Upper lobe of left lung (tissue), 6 donors: ENCODE results near the gene MAGEB1. TPM values are rescaled to one million over a fixed set of nuclear protein-coding genes. Genes with fewer than 3 reads are reported as not detected.

Source experiments
- ATAC-seq, 2 donors: fragments of 200-7000 bp; cut with Tn5 transposase; one replicate each; pipeline ENCODE4 v1.9.1; 2022; ENCODE audit warnings: mild to moderate bottlenecking in 2 of 2, moderate library complexity in 2 of 2; ENCODE audit not compliant: low FRiP score in 2 of 2
- DNase-seq, 2 donors: peaks; one replicate each; pipeline ENCODE4 v3.0.0-alpha.2; 2019 to 2020
- H3K27ac ChIP-seq, 4 donors: fragments of 200-600 bp; sonication (generic); one replicate each; pipeline ENCODE4 v1.5.1; 2016 to 2019
- H3K27me3 ChIP-seq, 4 donors: fragments of 200-600 bp; sonication (generic); one replicate each; pipeline ENCODE4 v1.5.1; 2017 to 2019
- H3K36me3 ChIP-seq, 4 donors: fragments of 200-600 bp; sonication (generic); one replicate each; pipeline ENCODE4 v1.5.1; 2016 to 2019
- H3K4me1 ChIP-seq, 4 donors: fragments of 200-600 bp; sonication (generic); one replicate each; pipeline ENCODE4 v1.5.1; 2018 to 2019
- H3K4me3 ChIP-seq, 4 donors: fragments of 200-600 bp; sonication (generic); one replicate each; pipeline ENCODE4 v1.5.1; 2017 to 2019; ENCODE audit warnings: mild to moderate bottlenecking in 2 of 4, moderate library complexity in 1 of 4
- H3K9me3 ChIP-seq, 4 donors: fragments of 200-600 bp; sonication (generic); one replicate each; pipeline ENCODE4 v1.5.1; 2018 to 2019
- CTCF ChIP-seq, 6 experiments: fragments of 450-650 bp in 4 of 6; fragments of 200-600 bp in 2 of 6; sonication (generic) in 2 of 6; IDR thresholded peaks; one replicate each; pipeline ENCODE4 v1.5.1; 2016 to 2019; ENCODE audit warnings: antibody characterized with exemption in 6 of 6
- EP300 ChIP-seq, 4 donors: sonication (generic); formaldehyde crosslinking; IDR thresholded peaks; one replicate each; pipeline ENCODE4 v1.5.1; 2017; ENCODE audit warnings: antibody characterized with exemption in 4 of 4, control low read depth in 2 of 4
- POLR2A ChIP-seq, 4 donors: fragments of 450-650 bp; IDR thresholded peaks; one replicate each; pipeline ENCODE4 v1.5.1; 2016 to 2017; ENCODE audit warnings: antibody characterized with exemption in 4 of 4, mild to moderate bottlenecking in 2 of 4
- POLR2AphosphoS5 ChIP-seq, 2 donors: sonication (generic); formaldehyde crosslinking; IDR thresholded peaks; one replicate each; pipeline ENCODE4 v1.5.1; 2017; ENCODE audit warnings: antibody characterized with exemption in 2 of 2
- WGBS, 2 donors: methylation state at CpG; one replicate each; pipeline ENCODE4 v1.1.5; 2017 to 2018; 5-methylcytosine and 5-hydroxymethylcytosine counted together
- total RNA-seq, 6 donors: library from RNA; depleted of rRNA in 4 of 6; stranded (reverse); fragments of >200 nt in 4 of 6; gene quantifications; one replicate each; pipeline versions ENCODE4 v1.1.0 to v1.2.1, GENCODE V29; 2016 to 2021
- donor health status: DM: no; HTN: no; CAD: no; lungs with moderate emphysema.
- donor health status: DM: no; HTN: yes; CAD: no; lungs with severe emphysema.

The MAGEB1 gene
- total RNA-seq, 6 donors from 2014 or later = not detected

- no peaks in the 10 kb centered on the region for H3K9me3 ChIP-seq
- H3K36me3 ChIP-seq = no peaks in the 10 kb centered on the region
- no peak overlapping the region for H3K4me3 ChIP-seq
- TF ChIP-seq CTCF (IDR thresholded peaks at IDR 0.05) = no peak
- no peak for TF ChIP-seq POLR2AphosphoS5 (IDR thresholded peaks at IDR 0.05)
- TF ChIP-seq EP300 (IDR thresholded peaks at IDR 0.05) = no peak
- no peak overlapping the region for H3K27ac ChIP-seq
- no peak for DNase-seq
- H3K27me3 ChIP-seq = no peaks in the 10 kb centered on the region
- WGBS, 2 donors = 72 to 74% methylated on average over 3 to 4 of the region's 4 CpGs
- no peaks in the 10 kb centered on the region for H3K4me1 ChIP-seq
- no peak for ATAC-seq
Measured at GRCh38 chrX:30248854-30249253, 1.9 kb downstream of the MAGEB1 start.

- 82 to 83% methylated on average over 1 of the region's 1 CpG for WGBS, 2 donors
- TF ChIP-seq CTCF (IDR thresholded peaks at IDR 0.05) (no peak), POLR2A (IDR thresholded peaks at IDR 0.05) (no peak)
- no peaks in the 10 kb centered on the region for H3K36me3 ChIP-seq
- no peaks in the 10 kb centered on the region for H3K27me3 ChIP-seq
- no peak overlapping the region for H3K27ac ChIP-seq
- ATAC-seq (no peak), DNase-seq (no peak)
- no peaks in the 10 kb centered on the region for H3K4me1 ChIP-seq
- H3K9me3 ChIP-seq = no peaks in the 10 kb centered on the region
- H3K4me3 ChIP-seq = no peak overlapping the region
Measured at GRCh38 chrX:30253257-30253656, 6.3 kb downstream of the MAGEB1 start.

GRCh38 chrX:30259927-30260326, 13.0 kb downstream of the MAGEB1 start:
- 83 to 88% methylated on average over 2 of the region's 2 CpGs for WGBS, 2 donors
- ATAC-seq (no peak), DNase-seq (no peak)
- H3K4me3 ChIP-seq = no peak overlapping the region
- no peaks in the 10 kb centered on the region for H3K4me1 ChIP-seq
- no peak overlapping the region for H3K27ac ChIP-seq
- no peak for TF ChIP-seq CTCF (IDR thresholded peaks at IDR 0.05)
- TF ChIP-seq EP300 (IDR thresholded peaks at IDR 0.05) = no peak
- no peaks in the 10 kb centered on the region for H3K9me3 ChIP-seq
- no peaks in the 10 kb centered on the region for H3K27me3 ChIP-seq
- no peaks in the 10 kb centered on the region for H3K36me3 ChIP-seq

GRCh38 chrX:30261012-30261411, 14.1 kb downstream of the MAGEB1 start:
- Histone ChIP-seq H3K27me3 (no peaks in the 10 kb centered on the region), H3K27ac (no peak overlapping the region), H3K36me3 (no peaks in the 10 kb centered on the region), H3K4me3 (no peak overlapping the region), H3K9me3 (no peaks in the 10 kb centered on the region), H3K4me1 (no peaks in the 10 kb centered on the region)
- TF ChIP-seq POLR2A (IDR thresholded peaks at IDR 0.05) (no peak), POLR2AphosphoS5 (IDR thresholded peaks at IDR 0.05) (no peak), CTCF (IDR thresholded peaks at IDR 0.05) (no peak), EP300 (IDR thresholded peaks at IDR 0.05) (no peak)
- ATAC-seq = no peak
- no peak for DNase-seq

- no peak overlapping the region for H3K27ac ChIP-seq
- H3K9me3 ChIP-seq = no peaks in the 10 kb centered on the region
- no peak overlapping the region for H3K4me3 ChIP-seq
- no peaks in the 10 kb centered on the region for H3K36me3 ChIP-seq
- H3K27me3 ChIP-seq = no peaks in the 10 kb centered on the region
- TF ChIP-seq POLR2A (IDR thresholded peaks at IDR 0.05) (no peak), EP300 (IDR thresholded peaks at IDR 0.05) (no peak), CTCF (IDR thresholded peaks at IDR 0.05) (no peak), POLR2AphosphoS5 (IDR thresholded peaks at IDR 0.05) (no peak)
- DNase-seq (no peak), ATAC-seq (no peak)
- WGBS, 2 donors = 66 to 77% methylated on average over 1 of the region's 1 CpG
- H3K4me1 ChIP-seq = no peaks in the 10 kb centered on the region
Measured at GRCh38 chrX:30262763-30263162, 15.8 kb downstream of the MAGEB1 start.
